ENCODE results near the gene PRKCD.

- TF ChIP-seq CTCF (conservative IDR thresholded peaks at IDR 0.05), result no peak
- no peak for TF ChIP-seq EZH2 (IDR thresholded peaks at IDR 0.05; ENCODE audit: low read depth)
Measured at GRCh38 chr3:53191836-53192480, 30.9 kb downstream of the PRKCD start.
